HG03442 (cell line): ENCODE results near the gene CH25H.
"Not testable (repeated sequence)": the region's sequence is repeated elsewhere in the genome, so short reads cannot be mapped to it uniquely, and the experiment has no call there.

Experiments used
- ATAC-seq: cut with Tn5 transposase; IDR thresholded peaks from one replicate; pipeline ENCODE4 v1.9.1; 2021; ENCODE audit warnings: mild to moderate bottlenecking, moderate library complexity; ENCODE audit not compliant: unreplicated experiment

The CH25H gene

GRCh38 chr10:89207181-89207800 is at the start of gene CH25H:
Gene CH25H (minus strand): TSS chr10:89207317. CDS start chr10:89207292, 25 bp downstream.
- no peak for ATAC-seq

GRCh38 chr10:89256340-89256739 is 49.2 kb upstream of the CH25H start:
- ATAC-seq, result no peak

GRCh38 chr10:89255793-89256192 is 48.7 kb upstream of the CH25H start:
- ATAC-seq, result no peak

- not testable (repeated sequence) for ATAC-seq
Measured at GRCh38 chr10:89255091-89255579, 48.0 kb upstream of the CH25H start.

- ATAC-seq, result no peak
Measured at GRCh38 chr10:89252225-89252585, 45.1 kb upstream of the CH25H start.

GRCh38 chr10:89251409-89252224 is 44.5 kb upstream of the CH25H start, which contains the start of gene LIPA:
Gene LIPA (minus strand): TSS chr10:89251775. CDS start chr10:89247648, 4,127 bp downstream.
- ATAC-seq, result peak; percentile 94

GRCh38 chr10:89250865-89251408 is 43.8 kb upstream of the CH25H start:
- ATAC-seq, result no peak

GRCh38 chr10:89248990-89249389 is 41.9 kb upstream of the CH25H start:
- ATAC-seq, result no peak

- not testable (repeated sequence) for ATAC-seq
Measured at GRCh38 chr10:89247623-89248022, 40.5 kb upstream of the CH25H start.

GRCh38 chr10:89245802-89246201 is 38.7 kb upstream of the CH25H start:
- peak; percentile 47 for ATAC-seq

GRCh38 chr10:89242840-89243568 is 35.9 kb upstream of the CH25H start:
- ATAC-seq, result no peak

GRCh38 chr10:89242345-89242684 is 35.2 kb upstream of the CH25H start:
- ATAC-seq, result no peak

GRCh38 chr10:89241486-89242344 is 34.6 kb upstream of the CH25H start:
- ATAC-seq, result peak; percentile 38

- ATAC-seq, result no peak
Measured at GRCh38 chr10:89241026-89241425, 33.9 kb upstream of the CH25H start.

GRCh38 chr10:89240519-89240918 is 33.4 kb upstream of the CH25H start:
- no peak for ATAC-seq

GRCh38 chr10:89238956-89239644 is 32.0 kb upstream of the CH25H start:
- ATAC-seq, result no peak

GRCh38 chr10:89237849-89238248 is 30.7 kb upstream of the CH25H start:
- no peak for ATAC-seq

- ATAC-seq, result no peak
Measured at GRCh38 chr10:89236226-89236797, 29.2 kb upstream of the CH25H start.

GRCh38 chr10:89235073-89235798 is 28.1 kb upstream of the CH25H start:
- no peak for ATAC-seq
